ENCODE results near the gene MALSU1. TPM values are rescaled to one million over a fixed set of nuclear protein-coding genes. Genes with fewer than 3 reads are reported as not detected.

Gene MALSU1
- total and polyA plus RNA-seq, 2 of the 13 experiments (the other 11 are each of a cell fraction or from before 2014, with no cell fraction given), result 72.0 to 141 TPM

DNA sequence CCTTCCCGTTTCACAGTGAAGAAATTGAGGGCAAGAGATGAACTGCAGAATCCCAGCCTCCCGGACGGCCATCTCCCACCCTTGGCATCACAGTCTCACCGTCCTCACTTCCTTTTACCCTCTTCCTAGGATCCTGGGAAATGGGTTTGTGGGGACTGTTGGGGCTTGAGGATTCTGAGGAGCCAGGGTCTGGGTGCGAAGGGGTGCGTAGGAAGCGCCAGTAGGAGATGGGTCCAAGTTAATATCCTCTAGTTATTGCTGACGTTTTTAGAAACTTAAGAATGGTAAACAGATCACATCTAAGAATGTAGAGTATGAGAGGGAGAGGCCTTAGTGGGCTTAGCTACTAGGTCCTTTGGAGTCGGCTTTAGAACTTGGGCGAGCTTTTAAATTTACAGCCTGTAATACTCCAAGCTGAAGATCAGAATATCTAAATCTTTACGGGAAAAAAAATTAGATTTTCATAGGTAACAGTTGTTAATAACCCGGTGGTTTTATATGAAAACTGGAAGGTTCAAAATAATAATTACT, 696 bp downstream of the MALSU1 start (continued):
- no peak for TF ChIP-seq ZNF776 (CRISPR knock-in tag; IDR thresholded peaks at IDR 0.05)

DNA sequence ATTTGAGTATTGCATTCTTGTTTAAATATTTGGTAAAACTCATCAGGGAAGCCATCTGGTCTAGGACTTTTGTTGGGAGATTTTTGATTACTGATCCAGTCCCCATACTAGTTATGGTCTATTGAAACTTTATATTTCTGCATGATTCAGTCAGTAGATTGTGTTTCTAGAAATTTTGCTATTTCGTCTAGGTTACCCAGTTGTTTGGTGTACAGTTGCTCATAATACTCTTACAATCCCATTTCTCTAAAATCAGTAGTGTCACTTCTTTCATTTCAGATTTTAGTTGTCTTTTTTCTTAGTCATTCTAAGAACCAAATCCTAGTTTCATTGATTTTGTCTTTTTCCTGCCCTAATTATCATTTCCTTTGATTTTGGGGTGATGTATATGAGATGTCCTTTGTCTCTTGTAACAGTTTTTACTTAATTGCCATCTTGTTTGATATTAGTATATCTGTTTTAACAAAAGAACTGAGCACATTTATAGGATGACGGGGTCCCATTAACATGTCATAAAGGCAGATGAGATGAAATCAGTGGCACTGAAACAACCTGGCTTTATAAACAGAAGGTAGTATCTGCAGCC, 7.9 kb downstream of the MALSU1 start:
- BruUV-seq (replicated peaks), result no TSS peak
- H3K9me3 ChIP-seq (ENCODE audit: low read length), result no peaks in the 10 kb centered on the region
- intact Hi-C loops (cut with micrococcal nuclease; ENCODE audit: unreplicated experiment) (no loop called here), in situ Hi-C loops (cut with HindIII; ENCODE audit: extremely low pct_ligation_motif_present, low pct_unique_long_range_greater_than_20kb) (no loop called here)
- CTCF ChIA-PET (ENCODE audit: low intra/inter-chr PET ratio, low total read pairs), result no interaction called here
- H4K20me1 ChIP-seq (ENCODE audit: insufficient read depth, low read length), result peaks cover 5% of the 10 kb centered on the region; the same call in 1 of the 2 replicates
- no peak overlapping the region for H3K4me3 ChIP-seq (replicated peaks in 1 of 3; ENCODE audit: insufficient read depth in 1 of 3, low read depth in 2 of 3, low read length in 3 of 3)
- TF ChIP-seq ZNF672 (CRISPR knock-in tag; IDR thresholded peaks at IDR 0.05) (no peak), MYNN (CRISPR knock-in tag; IDR thresholded peaks at IDR 0.05; ENCODE audit: low read depth) (no peak), KDM3A (CRISPR knock-in tag; IDR thresholded peaks at IDR 0.05; ENCODE audit: low read depth) (no peak), ZNF143 (CRISPR knock-in tag; IDR thresholded peaks at IDR 0.05) (no peak), KLF11 (CRISPR knock-in tag; IDR thresholded peaks at IDR 0.05) (no peak), CCAR2 (optimal IDR thresholded peaks at IDR 0.05; ENCODE audit: low read depth, low read length) (no peak), POGZ (CRISPR knock-in tag; IDR thresholded peaks at IDR 0.05) (no peak)
- TF ChIP-seq, protein P1, sequence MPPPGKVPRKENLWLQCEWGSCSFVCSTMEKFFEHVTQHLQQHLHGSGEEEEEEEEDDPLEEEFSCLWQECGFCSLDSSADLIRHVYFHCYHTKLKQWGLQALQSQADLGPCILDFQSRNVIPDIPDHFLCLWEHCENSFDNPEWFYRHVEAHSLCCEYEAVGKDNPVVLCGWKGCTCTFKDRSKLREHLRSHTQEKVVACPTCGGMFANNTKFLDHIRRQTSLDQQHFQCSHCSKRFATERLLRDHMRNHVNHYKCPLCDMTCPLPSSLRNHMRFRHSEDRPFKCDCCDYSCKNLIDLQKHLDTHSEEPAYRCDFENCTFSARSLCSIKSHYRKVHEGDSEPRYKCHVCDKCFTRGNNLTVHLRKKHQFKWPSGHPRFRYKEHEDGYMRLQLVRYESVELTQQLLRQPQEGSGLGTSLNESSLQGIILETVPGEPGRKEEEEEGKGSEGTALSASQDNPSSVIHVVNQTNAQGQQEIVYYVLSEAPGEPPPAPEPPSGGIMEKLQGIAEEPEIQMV (CRISPR knock-in tag; IDR thresholded peaks at IDR 0.05; ENCODE audit: low read depth), result no peak
- TF ChIP-seq, protein P2, sequence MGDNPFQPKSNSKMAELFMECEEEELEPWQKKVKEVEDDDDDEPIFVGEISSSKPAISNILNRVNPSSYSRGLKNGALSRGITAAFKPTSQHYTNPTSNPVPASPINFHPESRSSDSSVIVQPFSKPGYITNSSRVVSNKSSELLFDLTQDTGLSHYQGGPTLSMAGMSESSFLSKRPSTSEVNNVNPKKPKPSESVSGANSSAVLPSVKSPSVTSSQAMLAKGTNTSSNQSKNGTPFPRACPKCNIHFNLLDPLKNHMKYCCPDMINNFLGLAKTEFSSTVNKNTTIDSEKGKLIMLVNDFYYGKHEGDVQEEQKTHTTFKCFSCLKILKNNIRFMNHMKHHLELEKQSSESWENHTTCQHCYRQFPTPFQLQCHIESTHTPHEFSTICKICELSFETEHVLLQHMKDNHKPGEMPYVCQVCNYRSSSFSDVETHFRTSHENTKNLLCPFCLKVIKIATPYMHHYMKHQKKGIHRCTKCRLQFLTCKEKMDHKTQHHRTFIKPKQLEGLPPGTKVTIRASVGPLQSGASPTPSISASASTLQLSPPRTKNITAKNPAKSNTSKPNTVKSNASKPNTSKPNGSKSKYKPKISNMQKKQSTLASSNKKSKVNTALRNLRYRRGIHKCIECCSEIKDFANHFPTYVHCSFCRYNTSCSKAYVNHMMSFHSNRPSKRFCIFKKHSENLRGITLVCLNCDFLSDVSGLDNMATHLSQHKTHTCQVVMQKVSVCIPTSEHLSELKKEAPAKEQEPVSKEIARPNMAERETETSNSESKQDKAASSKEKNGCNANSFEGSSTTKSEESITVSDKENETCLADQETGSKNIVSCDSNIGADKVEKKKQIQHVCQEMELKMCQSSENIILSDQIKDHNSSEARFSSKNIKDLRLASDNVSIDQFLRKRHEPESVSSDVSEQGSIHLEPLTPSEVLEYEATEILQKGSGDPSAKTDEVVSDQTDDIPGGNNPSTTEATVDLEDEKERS (CRISPR knock-in tag; IDR thresholded peaks at IDR 0.05), result no peak
- TF ChIP-seq, protein P3, sequence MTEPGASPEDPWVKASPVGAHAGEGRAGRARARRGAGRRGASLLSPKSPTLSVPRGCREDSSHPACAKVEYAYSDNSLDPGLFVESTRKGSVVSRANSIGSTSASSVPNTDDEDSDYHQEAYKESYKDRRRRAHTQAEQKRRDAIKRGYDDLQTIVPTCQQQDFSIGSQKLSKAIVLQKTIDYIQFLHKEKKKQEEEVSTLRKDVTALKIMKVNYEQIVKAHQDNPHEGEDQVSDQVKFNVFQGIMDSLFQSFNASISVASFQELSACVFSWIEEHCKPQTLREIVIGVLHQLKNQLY (CRISPR knock-in tag; IDR thresholded peaks at IDR 0.05), result no peak
- peaks cover 71% of the 10 kb centered on the region for H3K4me1 ChIP-seq (ENCODE audit: insufficient read depth, low read length)
- DNase-seq (ENCODE audit: low spot score), result no peak
- no peak overlapping the region for H3K9ac ChIP-seq (ENCODE audit: insufficient read depth, low read depth, low read length)
- WGBS (ENCODE audit: low lambda C conversion rate), result 96% methylated on average over 2 of the region's 2 CpGs
- peaks cover 59% of the 10 kb centered on the region for H3K79me2 ChIP-seq (ENCODE audit: insufficient read depth, low read length)
- no peak overlapping the region for H2AFZ ChIP-seq (ENCODE audit: low read length)
- H3K4me2 ChIP-seq (ENCODE audit: low read depth, low read length), result no peak overlapping the region
- POLR2A ChIA-PET, result interaction anchor here (0.6 to 1.0 kb wide), 2 partner anchors 8 to 18 kb away, joined by 3 to 4 read pairs; partner anchors contain the start of gene MALSU1
- H3K36me3 ChIP-seq (replicated peaks in 1 of 2; ENCODE audit: control insufficient read depth in 1 of 2, insufficient read depth in 2 of 2, low read length in 2 of 2), result peaks cover 12 to 57% of the 10 kb centered on the region in 2 experiments
- FAIRE-seq, result no peak
- H3K27ac ChIP-seq (ENCODE audit: extremely low read length, insufficient read depth, low read length), result no peak overlapping the region
- no peak for ATAC-seq
- no peaks in the 10 kb centered on the region for H3K27me3 ChIP-seq (ENCODE audit: control insufficient read depth in 1 of 2, insufficient read depth in 2 of 2, low read length in 2 of 2)
